Thyroid gland (tissue), 4 donors: Measurements from ENCODE around the gene ARHGEF16. TPM values are rescaled to one million over a fixed set of nuclear protein-coding genes. Genes with fewer than 3 reads are reported as not detected.

Source experiments
- DNase-seq, 2 donors: peaks; one replicate each; pipeline ENCODE4 v3.0.0-alpha.2; 2019
- H3K27ac ChIP-seq, 3 donors: fragments of 200-600 bp; sonication (generic); 1 replicate in 2 of 3; 2 replicates in 1 of 3; pipeline ENCODE4 v1.5.1; 2016 to 2019; ENCODE audit warnings: mild to moderate bottlenecking in 1 of 3, moderate library complexity in 1 of 3
- H3K27me3 ChIP-seq: fragments of 200-600 bp; sonication (generic); one replicate; pipeline ENCODE4 v1.5.1; 2019
- H3K36me3 ChIP-seq, 2 donors: fragments of 200-600 bp; sonication (generic); one replicate each; pipeline ENCODE4 v1.5.1; 2016 to 2019
- H3K4me1 ChIP-seq, 2 donors: fragments of 200-600 bp; sonication (generic); one replicate each; pipeline ENCODE4 v1.5.1; 2017 to 2019
- H3K4me3 ChIP-seq, 3 donors: fragments of 200-600 bp; sonication (generic); replicated peaks in 1 of 3; 1 replicate in 2 of 3; 2 replicates in 1 of 3; pipeline ENCODE4 v1.5.1; 2016; ENCODE audit warnings: mild to moderate bottlenecking in 1 of 3
- H3K9me3 ChIP-seq: fragments of 200-600 bp; sonication (generic); one replicate; pipeline ENCODE4 v1.5.1; 2017
- CTCF ChIP-seq, 6 experiments: fragments of 200-600 bp in 3 of 6; fragments of 450-650 bp in 3 of 6; sonication (generic) in 3 of 6; IDR thresholded peaks; one replicate each; pipeline ENCODE4 v1.5.1; 2016 to 2019; ENCODE audit warnings: antibody characterized with exemption in 6 of 6, mild to moderate bottlenecking in 2 of 6, inconsistent platforms in 1 of 6, moderate library complexity in 1 of 6
- POLR2A ChIP-seq, 2 donors: fragments of 450-650 bp; IDR thresholded peaks; one replicate each; pipeline ENCODE4 v1.6.1; 2017; ENCODE audit warnings: antibody characterized with exemption in 2 of 2, mild to moderate bottlenecking in 2 of 2, moderate library complexity in 1 of 2
- WGBS, 2 donors: methylation state at CpG; one replicate each; pipeline ENCODE4 v1.1.5; 2017; 5-methylcytosine and 5-hydroxymethylcytosine counted together
- intact Hi-C: fragments of 100-400 bp; cut with DNase I; formaldehyde crosslinking; loops from one replicate; pipeline ENCODE4 v1.15.1; 2023
- total RNA-seq, 4 donors: library from RNA; depleted of rRNA; stranded (reverse); fragments of >200 nt; gene quantifications; one replicate each; pipeline ENCODE4 v1.2.3, GENCODE V29; 2016

Gene ARHGEF16
- total RNA-seq, 4 donors from 2014 or later: 16.0 to 23.7 (median 21.2) TPM

GRCh38 chr1:3494321-3495308 is 40.1 kb downstream of the ARHGEF16 start:
- Histone ChIP-seq H3K4me3 (no peak overlapping the region), H3K27ac (no peak overlapping the region), H3K4me1 (no peaks in the 10 kb centered on the region), H3K9me3 (no peaks in the 10 kb centered on the region), H3K27me3 (no peaks in the 10 kb centered on the region), H3K36me3 (no peaks in the 10 kb centered on the region)
- no peak for DNase-seq
- no peak for TF ChIP-seq CTCF (IDR thresholded peaks at IDR 0.05)
- TF ChIP-seq POLR2A (IDR thresholded peaks at IDR 0.05): no peak
- 60 to 87% methylated on average over 1 to 22 of the region's 34 CpGs for WGBS, 2 donors
- intact Hi-C loops: no loop called here

- intact Hi-C loops: no loop called here
- TF ChIP-seq POLR2A (IDR thresholded peaks at IDR 0.05): no peak
- TF ChIP-seq CTCF (IDR thresholded peaks at IDR 0.05): no peak
- WGBS, 2 donors: 89 to 100% methylated on average over 2 to 25 of the region's 36 CpGs
- Histone ChIP-seq H3K4me3 (no peak overlapping the region), H3K4me1 (no peaks in the 10 kb centered on the region), H3K27me3 (no peaks in the 10 kb centered on the region), H3K9me3 (no peaks in the 10 kb centered on the region), H3K27ac (no peak overlapping the region), H3K36me3 (no peaks in the 10 kb centered on the region)
- no peak for DNase-seq
These were observed 41.6 kb downstream of the ARHGEF16 start for GRCh38 chr1:3495776-3496745.

GRCh38 chr1:3496916-3497315 is 42.5 kb downstream of the ARHGEF16 start:
- intact Hi-C loops: no loop called here
- Histone ChIP-seq H3K27ac (no peak overlapping the region), H3K4me3 (no peak overlapping the region), H3K4me1 (no peaks in the 10 kb centered on the region), H3K36me3 (no peaks in the 10 kb centered on the region), H3K27me3 (no peaks in the 10 kb centered on the region), H3K9me3 (no peaks in the 10 kb centered on the region)
- 96% methylated on average over 12 of the region's 20 CpGs; no CpG with 5 or more reads in 1 of the 2 donors for WGBS, 2 donors
- TF ChIP-seq POLR2A (IDR thresholded peaks at IDR 0.05) (no peak), CTCF (IDR thresholded peaks at IDR 0.05) (no peak)
- no peak for DNase-seq

GRCh38 chr1:3497521-3497920 is 43.1 kb downstream of the ARHGEF16 start:
- Histone ChIP-seq H3K36me3 (no peaks in the 10 kb centered on the region), H3K27ac (no peak overlapping the region), H3K4me1 (no peaks in the 10 kb centered on the region), H3K9me3 (no peaks in the 10 kb centered on the region), H3K4me3 (no peak overlapping the region), H3K27me3 (no peaks in the 10 kb centered on the region)
- TF ChIP-seq POLR2A (IDR thresholded peaks at IDR 0.05) (no peak), CTCF (IDR thresholded peaks at IDR 0.05) (no peak)
- intact Hi-C loops: no loop called here
- 64 to 81% methylated on average over 2 to 8 of the region's 19 CpGs for WGBS, 2 donors
- no peak for DNase-seq
